ENCODE results near the gene SEPTIN3.
"Not testable (repeated sequence)": the region's sequence is repeated elsewhere in the genome, so short reads cannot be mapped to it uniquely, and the experiment has no call there.

SEPTIN3 gene

DNA sequence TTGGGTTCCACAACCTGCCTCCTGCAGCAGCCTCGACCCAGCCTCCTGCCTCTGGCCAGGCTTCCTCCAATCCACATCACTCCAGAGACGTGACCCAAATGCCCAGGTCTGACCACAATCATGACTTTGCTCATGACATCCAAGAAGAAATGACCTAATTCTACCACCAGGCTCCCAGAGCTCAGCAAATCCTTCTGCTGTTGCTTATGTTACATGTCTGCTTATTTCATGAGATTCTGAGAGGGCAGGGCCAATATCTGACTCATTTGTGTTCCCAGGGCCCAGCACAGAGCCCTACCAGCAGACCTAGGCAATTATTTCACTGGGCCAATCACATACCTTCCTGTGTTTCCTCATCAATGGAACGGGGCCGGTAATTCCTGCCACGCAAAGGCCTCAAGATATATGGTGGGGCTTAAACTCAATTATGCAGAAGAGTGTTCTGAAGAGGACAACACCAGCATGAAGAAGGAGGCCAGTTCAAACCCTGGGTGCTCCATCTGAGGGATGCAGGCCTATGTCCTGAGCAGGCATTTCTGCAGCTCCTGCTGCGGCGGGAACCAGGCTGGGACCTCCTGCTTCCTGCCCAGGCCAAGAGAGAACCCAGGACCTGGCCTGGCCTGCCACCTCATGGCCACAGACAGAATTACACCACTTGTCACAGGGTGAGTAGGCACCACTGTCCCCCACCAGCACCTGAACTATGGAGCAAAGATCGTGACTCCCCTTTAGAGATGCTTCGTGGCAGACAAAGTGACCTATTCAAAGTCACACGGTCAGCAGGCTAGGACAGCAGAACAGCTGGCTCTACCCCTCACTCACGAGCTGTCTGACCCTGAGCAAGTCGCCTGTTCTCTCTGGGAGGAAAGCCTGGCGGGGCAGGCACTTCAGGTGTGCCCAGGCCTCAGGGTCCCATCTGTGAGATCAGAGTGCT is 28.1 kb upstream of the SEPTIN3 start:
- DNase-seq: peak; percentile 94

DNA sequence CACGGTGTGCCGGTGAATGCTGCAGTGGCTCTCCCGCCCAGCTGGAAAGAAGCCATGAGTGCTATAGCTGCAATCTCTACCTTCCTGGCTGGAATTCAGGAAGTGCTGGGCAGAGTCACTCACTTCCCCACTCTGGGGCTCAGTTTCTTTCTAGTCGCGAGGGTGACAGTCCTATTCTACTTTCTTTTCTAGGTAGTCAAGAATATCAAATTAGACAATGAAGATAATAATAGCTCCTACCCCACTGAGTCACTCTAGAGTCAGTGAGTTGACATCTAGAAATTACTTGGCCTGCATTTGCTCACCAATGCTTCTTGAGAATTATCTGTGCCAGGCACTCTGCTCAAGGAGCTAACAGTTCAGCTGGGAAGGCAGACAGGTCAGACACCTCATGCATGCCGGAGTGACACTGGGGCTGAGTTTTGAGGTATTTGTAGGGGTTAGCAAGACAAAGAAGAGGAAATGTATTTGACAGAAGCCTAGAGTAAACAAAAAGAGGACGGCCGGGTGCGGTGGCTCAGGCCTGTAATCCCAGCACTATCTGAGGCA is 25.5 kb upstream of the SEPTIN3 start:
- DNase-seq: no peak

DNA sequence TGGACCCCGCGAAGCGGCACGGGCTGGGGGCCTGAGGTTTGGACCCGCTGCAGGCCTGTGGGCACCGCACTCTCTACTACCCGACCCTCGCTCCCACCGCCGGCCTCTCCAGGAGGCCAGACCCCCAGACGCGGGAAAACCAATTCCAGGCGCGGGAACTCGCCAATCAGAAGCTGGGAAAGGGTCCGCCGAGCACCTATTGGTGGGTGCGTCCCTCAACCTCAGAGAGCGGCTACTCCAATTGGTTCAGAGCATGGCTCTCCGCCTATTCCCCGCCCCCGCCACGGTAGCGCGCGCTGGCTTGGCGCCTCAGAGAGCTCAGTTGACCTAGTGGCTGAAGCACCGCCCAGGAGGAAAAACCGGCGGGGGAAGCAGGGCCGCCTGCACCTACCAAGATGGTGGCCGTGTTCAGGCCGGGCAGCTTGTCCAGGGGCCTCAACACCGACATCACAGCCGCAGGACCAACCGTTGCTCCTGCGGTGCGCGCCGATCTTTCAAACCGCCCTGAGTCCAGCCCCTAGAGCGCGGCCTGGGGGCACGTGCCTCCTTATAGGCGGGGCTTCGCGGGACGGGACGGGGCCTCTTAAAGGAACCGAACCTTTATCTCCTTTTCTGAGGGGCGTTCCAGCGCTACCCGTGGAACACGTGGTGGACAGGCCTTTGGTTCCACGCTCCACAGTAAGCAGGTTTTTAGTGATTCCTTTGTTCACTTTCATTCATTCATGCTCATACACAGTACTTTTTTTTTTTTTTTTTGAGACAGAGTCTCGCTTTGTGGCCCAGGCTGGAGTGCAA is 22.4 kb upstream of the SEPTIN3 start, which contains the start of gene CENPM:
Gene CENPM, minus strand, starts transcription at position 524 of the 795 bp plus-strand sequence. Its CDS starts 76 bp downstream, at position 448.
- DNase-seq: peak; percentile 96

DNA sequence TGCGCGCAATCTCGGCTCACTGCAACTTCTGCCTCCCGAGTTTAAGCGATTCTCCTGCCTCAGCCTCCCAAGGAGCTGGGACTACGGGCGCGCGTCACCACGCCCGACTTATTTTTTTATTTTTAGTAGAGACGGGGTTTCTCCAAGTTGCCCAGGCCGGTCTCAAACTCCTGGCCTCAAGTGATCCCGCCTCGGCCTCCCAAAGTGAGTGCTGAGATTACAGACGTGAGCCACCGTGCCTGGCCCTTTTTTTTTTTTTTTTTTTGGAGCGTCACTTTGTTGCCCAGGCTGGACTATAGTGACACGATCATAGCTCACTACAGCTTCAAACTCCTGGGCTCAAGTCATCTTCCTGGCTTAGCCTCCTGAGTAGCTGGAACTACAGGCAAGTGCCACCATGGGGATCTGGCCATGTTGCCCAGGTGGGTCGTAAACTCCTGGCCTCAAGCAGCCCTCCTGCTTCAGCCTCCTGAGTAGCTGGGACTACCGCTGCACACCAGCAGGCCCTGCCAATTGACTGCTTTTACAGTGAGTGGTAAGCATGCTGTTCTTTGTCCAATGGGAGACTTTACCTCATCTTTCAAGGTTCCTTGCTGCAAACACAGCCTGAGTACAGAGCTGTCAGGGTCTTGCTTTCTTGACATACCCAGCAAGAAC is 21.7 kb upstream of the SEPTIN3 start:
- DNase-seq: no peak

DNA sequence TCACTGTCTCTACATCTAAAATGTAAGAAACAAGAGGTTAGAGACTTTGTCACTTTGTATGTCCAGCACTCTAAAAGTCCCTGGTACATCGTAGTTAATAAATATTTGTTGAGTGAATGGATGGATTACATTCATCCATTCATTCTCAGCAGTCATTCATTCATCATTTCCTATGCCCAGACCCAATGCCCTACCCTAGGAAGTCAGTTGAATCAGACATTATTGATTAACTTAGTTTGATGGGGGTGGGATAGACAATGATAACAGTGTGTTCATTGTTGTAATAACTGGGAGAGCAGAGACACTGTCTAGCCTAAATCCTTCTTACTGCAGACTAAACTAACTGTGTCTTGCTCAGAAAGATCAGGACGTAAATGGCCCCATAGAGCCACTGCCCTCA is 21.1 kb upstream of the SEPTIN3 start:
- no peak for DNase-seq

DNA sequence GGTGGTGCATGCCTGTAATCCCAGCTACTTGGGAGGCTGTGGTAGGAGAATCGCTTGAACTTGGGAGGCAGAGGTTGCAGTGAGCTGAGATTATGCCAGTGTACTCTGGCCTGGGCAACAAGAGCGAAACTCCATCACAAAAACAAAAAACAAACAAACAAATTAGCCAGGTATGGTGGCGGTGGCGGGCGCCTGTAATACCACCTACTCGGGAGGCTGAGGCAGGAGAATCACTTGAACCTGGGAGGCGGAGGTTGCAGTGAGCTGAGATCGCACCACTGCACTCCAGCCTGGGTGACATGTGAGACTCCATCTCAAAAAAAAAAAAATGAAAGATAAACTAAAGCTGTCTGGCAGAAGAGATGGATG is 20.3 kb upstream of the SEPTIN3 start:
- not testable (repeated sequence) for DNase-seq

DNA sequence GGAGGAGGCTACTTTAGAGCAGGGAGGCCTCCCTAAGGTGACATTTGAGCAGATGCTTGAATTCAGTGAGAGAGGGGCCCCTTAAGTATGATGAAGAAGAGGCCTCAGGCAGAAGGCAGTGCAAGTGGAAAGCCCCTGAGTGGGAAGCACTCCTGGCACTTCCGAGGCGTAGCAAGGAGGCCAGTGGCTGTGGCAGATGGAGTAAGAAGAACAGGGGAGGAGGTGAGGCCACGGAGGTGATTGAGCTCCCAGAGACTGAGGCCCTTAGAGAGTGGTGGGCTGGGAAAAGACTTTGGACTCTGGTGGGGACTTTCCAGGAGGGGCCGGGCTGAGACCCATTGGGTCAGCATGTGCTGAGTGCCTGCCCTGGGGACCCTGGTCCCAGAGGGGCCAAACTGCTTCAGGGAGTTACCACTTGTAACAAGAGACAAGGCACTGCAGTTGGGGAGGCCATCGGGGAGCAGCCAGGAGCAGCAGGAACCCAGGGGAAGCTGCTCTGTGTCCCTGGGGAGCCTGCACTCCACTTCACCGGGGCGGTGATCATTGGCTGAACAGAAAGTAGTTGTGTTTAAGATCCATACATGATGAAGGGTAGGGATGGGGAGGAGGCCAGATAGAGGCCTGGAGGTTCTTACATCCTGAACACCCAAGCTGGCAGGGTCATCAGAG is 19.8 kb upstream of the SEPTIN3 start:
- DNase-seq: no peak

DNA sequence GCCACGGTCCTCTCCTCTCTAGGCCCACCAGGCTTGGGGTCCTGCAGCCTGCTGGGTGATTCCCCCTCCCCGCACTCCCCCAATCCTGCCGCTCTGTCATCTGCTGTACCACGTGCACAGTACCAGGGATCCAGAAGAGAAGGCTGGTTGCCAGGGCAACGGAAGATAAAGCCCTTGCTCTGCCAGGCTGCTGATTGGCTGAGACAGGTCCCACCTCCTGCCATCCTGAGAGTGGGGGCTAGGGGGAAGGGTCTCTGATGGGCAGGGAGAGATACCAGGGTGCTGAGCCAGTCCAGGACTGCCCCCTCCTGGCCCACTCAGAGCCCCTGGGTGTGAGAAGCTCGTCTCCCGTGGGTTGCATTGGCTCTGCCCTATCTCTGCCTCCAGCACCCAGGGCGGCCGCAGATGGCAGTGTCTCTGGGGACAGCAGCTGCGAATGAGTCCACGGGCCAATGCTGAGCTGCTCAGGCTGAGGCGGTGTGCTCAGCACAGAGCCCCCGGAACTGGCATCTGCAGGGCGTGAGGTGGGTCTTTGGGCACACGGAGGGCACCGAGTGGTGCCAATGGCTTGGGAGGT is 17.3 kb upstream of the SEPTIN3 start, which contains the start of gene SMIM45:
Gene SMIM45, plus strand, starts transcription at position 253 of the 577 bp plus-strand sequence.
- DNase-seq: no peak

DNA sequence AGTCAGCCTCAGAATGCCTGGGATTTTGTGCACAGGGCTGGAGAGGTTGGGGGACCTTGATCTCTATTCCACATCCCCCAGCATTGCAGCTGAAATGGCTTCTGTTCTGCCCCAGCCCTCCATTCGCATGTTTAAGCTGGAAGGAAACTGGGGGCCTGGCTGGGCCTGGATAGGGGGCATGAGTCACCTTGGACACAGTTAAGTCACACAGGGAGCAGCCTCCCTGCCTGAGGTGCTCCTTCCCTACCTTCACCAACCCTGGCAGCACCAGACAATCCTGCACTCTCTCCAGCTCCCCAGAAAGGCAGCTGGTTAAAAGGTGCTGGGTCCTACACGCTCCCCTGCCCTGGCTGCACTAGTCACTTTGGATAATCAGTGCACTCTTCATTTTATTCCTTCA is 16.5 kb upstream of the SEPTIN3 start:
- DNase-seq: no peak

DNA sequence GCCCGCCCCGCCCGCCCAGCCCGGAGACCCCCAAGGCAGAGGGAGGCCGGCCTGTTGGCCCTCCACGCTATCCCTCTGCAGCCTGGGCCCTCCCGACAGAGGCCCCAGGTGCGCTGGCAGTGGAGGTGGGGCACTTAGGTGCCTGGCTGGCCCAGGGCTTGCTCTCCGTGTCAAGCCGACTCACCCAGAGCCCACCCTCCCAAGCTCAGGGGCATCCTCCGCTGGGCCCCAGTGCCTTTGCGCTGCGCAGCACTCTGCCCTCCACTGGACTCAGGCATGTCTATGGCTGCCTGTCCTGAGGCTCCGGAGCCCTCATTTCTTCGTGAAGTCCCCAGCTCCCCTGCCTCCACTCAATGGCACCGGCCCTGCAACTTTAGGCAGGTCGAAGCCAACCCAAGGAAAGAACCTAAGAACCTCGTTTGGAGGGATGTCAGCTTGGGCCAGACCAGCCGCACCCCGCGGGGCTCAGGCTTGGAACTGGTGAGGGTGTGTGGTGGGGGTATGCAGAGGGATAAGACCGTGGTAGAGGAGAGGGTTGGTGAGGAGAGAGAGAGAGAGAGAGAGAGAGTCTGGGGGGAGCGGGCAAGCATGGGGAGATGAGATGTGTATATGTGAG is 11.2 kb upstream of the SEPTIN3 start:
- no peak for DNase-seq

DNA sequence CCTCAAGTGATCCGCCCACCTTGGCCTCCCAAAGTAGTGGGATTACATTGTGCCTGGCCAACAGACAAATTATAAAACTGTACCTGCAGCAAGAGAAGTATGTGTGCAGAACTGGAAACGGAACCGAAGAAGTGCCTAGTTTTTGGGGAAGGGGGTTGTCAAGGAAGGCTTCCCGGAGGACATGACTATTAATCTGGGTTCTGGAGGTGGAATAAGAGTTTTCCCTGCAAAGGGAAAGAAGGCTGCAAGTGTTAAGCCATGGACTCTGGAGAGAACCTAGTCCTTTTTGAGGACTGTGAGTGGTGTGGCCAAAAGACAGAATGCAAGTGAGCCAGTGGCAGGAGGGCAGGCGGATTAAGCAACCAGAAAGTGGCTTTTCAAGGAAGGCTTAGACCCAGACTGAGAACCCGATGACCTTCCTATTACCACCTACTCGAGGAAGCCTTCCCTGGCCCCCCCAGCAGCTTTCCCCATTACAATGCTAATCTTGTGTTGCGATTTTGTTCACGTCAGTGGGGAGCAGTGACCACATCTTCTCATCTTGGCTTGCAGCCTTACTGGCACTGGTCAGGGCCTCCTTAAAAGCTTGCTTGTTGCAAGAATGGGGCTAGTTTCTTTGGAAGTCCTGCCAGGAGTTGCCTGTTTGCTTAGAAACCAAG is 5.7 kb upstream of the SEPTIN3 start:
- no peak for DNase-seq

DNA sequence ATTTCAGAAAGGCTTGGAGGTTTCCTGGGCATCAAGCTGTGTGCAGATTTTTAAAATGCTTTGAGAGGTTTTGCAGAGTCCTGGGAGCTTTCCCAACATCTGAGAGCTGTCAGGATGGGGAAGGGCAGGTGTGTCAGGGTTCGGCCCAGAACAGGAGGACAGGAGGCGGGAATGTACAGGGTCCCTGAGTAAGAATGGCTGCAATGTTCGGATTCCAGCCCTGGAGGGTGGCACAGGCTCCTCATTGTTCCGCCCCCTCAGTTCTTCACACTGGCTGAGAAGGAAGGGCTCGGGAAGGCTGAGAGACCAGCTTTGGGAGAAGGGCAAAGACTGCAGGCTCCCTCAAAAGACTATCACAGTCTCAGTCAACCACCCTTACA is 5.1 kb upstream of the SEPTIN3 start:
- DNase-seq: no peak

DNA sequence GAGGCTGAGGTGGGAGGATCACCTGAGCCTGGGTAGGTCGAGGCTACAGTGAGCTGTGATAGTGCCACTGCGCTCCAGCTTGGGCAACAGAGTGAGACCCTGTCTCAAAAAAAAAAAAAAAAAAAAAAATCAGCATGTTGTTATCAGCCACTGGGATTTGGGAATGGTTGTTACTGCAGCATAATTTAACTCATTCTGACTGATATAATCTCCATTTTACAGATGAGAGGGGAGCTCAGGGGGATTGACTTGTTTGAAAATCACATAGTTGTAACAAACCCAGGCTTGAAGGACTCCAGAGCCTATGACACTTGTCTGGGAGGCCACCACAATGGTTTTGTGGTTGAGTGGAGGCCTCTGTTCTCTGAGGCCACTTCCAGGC is 3.0 kb upstream of the SEPTIN3 start:
- DNase-seq: no peak

DNA sequence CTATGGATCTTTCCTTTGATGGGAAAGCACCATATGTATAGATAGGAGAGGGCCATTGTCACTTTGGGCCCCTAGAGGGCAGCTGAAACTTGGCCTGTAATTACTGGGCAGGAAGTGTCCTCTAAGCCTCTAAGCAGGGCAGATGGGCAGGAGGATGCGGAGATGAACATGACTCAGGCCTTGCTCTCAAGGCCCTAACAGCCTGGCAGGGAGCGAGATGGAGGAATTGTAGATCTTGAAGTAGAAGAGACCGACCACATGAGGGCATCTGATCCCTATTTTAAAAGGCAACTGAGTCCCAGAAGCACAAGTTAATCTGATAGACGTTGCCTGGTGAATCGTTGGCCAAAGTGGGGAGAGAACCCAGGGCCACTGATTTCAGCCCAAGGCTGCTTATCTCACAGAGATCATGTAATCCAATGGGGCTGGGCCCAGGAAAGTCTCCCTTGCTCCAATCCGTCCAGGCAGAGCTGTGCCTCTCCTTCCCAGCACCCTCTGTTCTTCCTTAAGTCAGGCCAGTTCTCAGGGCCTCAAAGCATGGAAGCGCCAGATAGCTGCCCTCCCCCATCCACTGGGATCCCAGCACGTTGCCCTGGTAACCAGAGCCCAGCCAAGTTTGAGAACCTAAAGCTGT is 2.5 kb upstream of the SEPTIN3 start:
- DNase-seq: peak; percentile 68

DNA sequence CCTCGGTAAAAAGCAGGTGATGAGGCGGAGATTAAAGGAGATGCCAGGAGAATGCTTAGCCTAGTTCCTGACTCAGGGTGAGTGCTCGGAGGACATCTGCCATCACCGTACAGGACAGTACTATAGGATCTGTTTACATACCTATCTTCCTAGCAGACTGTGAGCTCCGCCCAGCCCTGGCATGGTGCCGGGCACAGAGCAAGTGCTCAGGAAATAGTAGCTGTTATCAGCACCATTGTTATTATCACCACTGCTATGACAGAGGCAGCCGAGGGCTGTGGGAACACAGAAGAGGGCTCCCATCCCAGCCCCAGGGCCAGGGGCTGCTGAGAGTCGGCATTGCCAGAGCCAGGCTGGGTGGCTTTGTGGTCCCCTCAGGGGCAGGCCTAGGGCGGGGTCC is 642 bp upstream of the SEPTIN3 start:
- DNase-seq: no peak

DNA sequence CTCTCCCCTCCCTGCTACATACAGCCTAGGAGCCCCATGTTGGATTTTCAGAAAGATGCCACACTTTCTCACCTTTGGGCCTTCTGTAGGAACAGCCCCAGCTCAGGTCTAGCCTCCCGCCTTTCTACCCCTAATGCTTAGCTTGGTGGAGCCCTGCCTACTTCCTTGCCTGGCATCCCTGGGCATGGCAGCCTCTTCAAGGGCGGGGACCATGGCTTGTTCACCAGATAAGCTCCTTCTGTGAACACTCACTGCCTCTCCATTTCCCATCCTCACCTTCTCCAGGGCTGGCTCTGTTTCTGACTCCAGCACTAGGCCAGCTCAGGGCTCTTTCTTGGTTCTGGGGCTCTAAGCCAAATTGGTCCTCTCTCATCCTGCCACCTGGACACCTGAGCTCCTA is 1.4 kb downstream of the SEPTIN3 start:
- DNase-seq: no peak

DNA sequence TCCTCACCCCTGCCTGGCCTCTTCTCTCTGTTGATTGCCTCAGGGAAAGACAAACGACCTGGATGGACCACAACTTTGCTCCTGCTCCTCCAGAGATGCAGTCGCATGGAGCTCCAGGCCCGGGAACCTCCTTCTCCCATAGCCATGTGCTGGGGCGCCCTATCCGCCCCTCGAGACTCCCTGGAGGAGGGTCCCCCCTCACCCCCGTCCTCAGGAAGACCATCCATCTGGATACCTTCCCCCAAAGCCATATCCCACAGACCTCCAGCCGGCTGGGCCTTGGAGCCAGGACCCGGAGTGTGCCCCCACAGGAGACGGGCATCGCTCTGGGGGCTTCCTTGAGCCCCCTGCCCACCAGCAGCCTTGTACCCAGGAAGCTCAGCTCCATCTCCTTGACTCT is 2.2 kb downstream of the SEPTIN3 start:
- DNase-seq: no peak

DNA sequence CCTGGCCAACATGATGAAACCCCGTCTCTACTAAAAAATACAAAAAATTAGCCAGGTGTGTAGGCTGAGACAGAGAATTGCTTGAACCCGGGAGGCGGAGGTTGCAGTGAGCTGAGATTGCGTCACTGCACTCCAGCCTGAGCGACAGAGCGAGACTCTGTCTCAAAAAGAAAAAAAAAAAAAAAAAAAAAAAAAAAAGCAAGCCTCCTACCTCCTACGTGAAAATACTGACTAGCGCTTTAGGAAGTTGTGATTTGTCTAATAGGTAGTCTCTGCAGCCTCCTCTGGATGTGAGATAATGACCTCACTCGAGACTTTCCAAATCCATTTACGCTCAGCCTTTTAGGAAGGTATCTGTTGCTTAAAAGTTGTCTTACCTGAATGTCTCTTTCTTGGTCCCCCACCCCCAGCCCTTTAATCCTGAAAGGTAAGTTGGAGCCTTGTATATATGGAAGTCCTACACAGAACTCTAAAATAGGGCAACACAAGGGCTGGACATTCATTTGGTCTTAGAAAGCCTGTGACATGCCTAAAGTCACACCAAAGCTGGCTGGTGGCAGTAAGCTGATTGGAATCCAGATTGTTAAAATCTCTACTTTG is 5.5 kb downstream of the SEPTIN3 start:
- no peak for DNase-seq

DNA sequence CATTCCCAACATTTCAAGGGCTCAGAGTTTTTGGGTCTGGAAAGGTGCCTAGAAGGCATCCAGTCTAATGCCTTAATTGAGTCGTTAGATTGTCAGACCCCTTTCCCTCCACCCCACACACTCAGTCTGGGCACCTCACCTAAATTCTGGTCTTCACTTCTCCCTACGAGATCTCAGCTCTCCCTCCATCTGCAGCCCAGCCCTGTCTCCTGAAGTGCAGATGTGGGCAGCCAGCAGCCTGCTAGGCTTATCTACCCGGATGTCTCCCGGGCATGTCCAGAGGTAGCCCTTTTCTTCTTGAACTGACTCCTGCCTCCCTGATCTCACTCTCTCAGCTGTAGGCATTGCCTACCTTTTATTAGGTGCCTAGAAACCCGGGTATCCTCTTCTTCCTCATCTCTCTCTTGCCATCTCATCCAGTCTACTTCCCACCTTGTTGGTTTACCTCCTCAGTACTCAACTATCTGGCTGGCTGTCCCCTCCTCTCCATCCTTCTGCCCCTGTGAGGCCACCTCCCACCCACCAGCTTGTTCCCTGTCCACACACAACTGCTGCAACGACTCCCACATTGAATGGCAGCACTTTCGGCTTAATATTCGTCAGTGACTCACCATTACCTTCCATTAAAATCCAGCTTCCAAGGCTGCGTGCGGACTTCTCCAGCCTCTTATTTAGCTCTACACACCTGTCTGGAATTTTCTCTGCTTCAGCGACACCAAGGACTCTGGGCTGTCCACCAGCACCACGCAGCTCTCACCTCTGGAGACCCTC is 6.2 kb downstream of the SEPTIN3 start:
- DNase-seq: no peak

Measured in activated effector memory CD4-positive, alpha-beta T cell treated with anti-CD3 and anti-CD28 coated beads, Interleukin-2, amount 50 U/mL, for 16 hours (primary cell).